Subcutaneous abdominal adipose tissue (tissue), 5 donors: Measurements from ENCODE around the gene TBC1D5.
"Not testable (repeated sequence)": the region's sequence is repeated elsewhere in the genome, so short reads cannot be mapped to it uniquely, and the experiment has no call there.

Experiments used
- H3K27ac ChIP-seq: one replicate; pipeline ENCODE4 v1.7.0; 2013; ENCODE audit warnings: low read depth, mild to moderate bottlenecking, inconsistent platforms, low read length, moderate library complexity
- H3K27me3 ChIP-seq, 5 donors: one replicate each; pipeline ENCODE4 v1.7.0; 2013; ENCODE audit warnings: low read length in 5 of 5, inconsistent platforms in 1 of 5; ENCODE audit not compliant: control insufficient read depth in 5 of 5, insufficient read depth in 4 of 5
- H3K36me3 ChIP-seq, 5 donors: one replicate each; pipeline ENCODE4 v1.7.0; 2013; ENCODE audit warnings: low read length in 5 of 5; ENCODE audit not compliant: control insufficient read depth in 5 of 5, insufficient read depth in 5 of 5
- H3K4me1 ChIP-seq, 5 donors: one replicate each; pipeline ENCODE4 v1.7.0; 2013; ENCODE audit warnings: low read length in 5 of 5, mild to moderate bottlenecking in 3 of 5, moderate library complexity in 1 of 5; ENCODE audit not compliant: control insufficient read depth in 5 of 5, insufficient read depth in 5 of 5
- H3K4me3 ChIP-seq, 5 donors: one replicate each; pipeline ENCODE4 v1.7.0; 2013; ENCODE audit warnings: low read length in 5 of 5, low read depth in 1 of 5
- H3K9ac ChIP-seq, 5 donors: one replicate each; pipeline ENCODE4 v1.7.0; 2013; ENCODE audit warnings: low read length in 5 of 5, mild to moderate bottlenecking in 4 of 5, moderate library complexity in 3 of 5
- H3K9me3 ChIP-seq, 5 donors: one replicate each; pipeline ENCODE4 v1.7.0; 2013; ENCODE audit warnings: low read length in 5 of 5; ENCODE audit not compliant: control insufficient read depth in 5 of 5
- donor health status: healthy.
- donor health status: healthy.
- donor health status: healthy.
- donor health status: healthy.
- donor health status: healthy.

Gene TBC1D5

GRCh38 chr3:17638356-17638755, 104.1 kb downstream of the TBC1D5 start:
- H3K4me1 ChIP-seq, result peaks cover 0 to 10% (median 0%) of the 10 kb centered on the region in 5 donors
- H3K27me3 ChIP-seq, result no peaks in the 10 kb centered on the region
- H3K4me3 ChIP-seq, result no peak overlapping the region
- H3K36me3 ChIP-seq, result no peaks in the 10 kb centered on the region
- H3K27ac ChIP-seq, result no peak overlapping the region
- no peaks in the 10 kb centered on the region for H3K9me3 ChIP-seq
- no peak overlapping the region for H3K9ac ChIP-seq

GRCh38 chr3:17635675-17636074, 106.8 kb downstream of the TBC1D5 start:
- not testable (repeated sequence) for H3K27ac ChIP-seq, H3K27me3 ChIP-seq, H3K9me3 ChIP-seq, H3K9ac ChIP-seq, H3K4me3 ChIP-seq, H3K36me3 ChIP-seq
- H3K4me1 ChIP-seq, result peaks cover 0 to 18% (median 0%) of the 10 kb centered on the region in 5 donors

GRCh38 chr3:17634964-17635363, 107.5 kb downstream of the TBC1D5 start:
- Histone ChIP-seq H3K9me3 (no peaks in the 10 kb centered on the region), H3K9ac (no peak overlapping the region), H3K4me1 (peaks cover 0 to 18% (median 0%) of the 10 kb centered on the region in 5 donors), H3K27ac (no peak overlapping the region), H3K36me3 (no peaks in the 10 kb centered on the region), H3K4me3 (no peak overlapping the region), H3K27me3 (no peaks in the 10 kb centered on the region)

- H3K9me3 ChIP-seq, result no peaks in the 10 kb centered on the region
- peaks cover 0 to 14% (median 0%) of the 10 kb centered on the region in 5 donors for H3K4me1 ChIP-seq
These were observed 108.2 kb downstream of the TBC1D5 start for GRCh38 chr3:17634201-17634600.

GRCh38 chr3:17632401-17633100, 109.9 kb downstream of the TBC1D5 start:
- H3K36me3 ChIP-seq, result no peaks in the 10 kb centered on the region
- H3K4me1 ChIP-seq, result peaks cover 0 to 8% (median 0%) of the 10 kb centered on the region in 5 donors
- H3K9me3 ChIP-seq, result no peaks in the 10 kb centered on the region
- H3K4me3 ChIP-seq, result no peak overlapping the region
- no peak overlapping the region for H3K9ac ChIP-seq
- no peak overlapping the region for H3K27ac ChIP-seq
- H3K27me3 ChIP-seq, result no peaks in the 10 kb centered on the region

More at GRCh38 chr3:17634201-17634600, 108.2 kb downstream of the TBC1D5 start:
- Histone ChIP-seq H3K9ac (no peak overlapping the region), H3K4me3 (no peak overlapping the region), H3K27ac (no peak overlapping the region), H3K27me3 (no peaks in the 10 kb centered on the region), H3K36me3 (no peaks in the 10 kb centered on the region)

- peaks cover 0 to 8% (median 0%) of the 10 kb centered on the region in 5 donors for H3K4me1 ChIP-seq
- H3K27me3 ChIP-seq, result no peaks in the 10 kb centered on the region
- H3K36me3 ChIP-seq, result no peaks in the 10 kb centered on the region
- H3K9ac ChIP-seq, result no peak overlapping the region
- H3K27ac ChIP-seq, result no peak overlapping the region
- no peak overlapping the region for H3K4me3 ChIP-seq
- H3K9me3 ChIP-seq, result no peaks in the 10 kb centered on the region
These were observed 110.8 kb downstream of the TBC1D5 start for GRCh38 chr3:17631609-17632008.

GRCh38 chr3:17629400-17629799, 113.0 kb downstream of the TBC1D5 start:
- Histone ChIP-seq H3K4me1 (peaks cover 0 to 8% (median 0%) of the 10 kb centered on the region in 5 donors), H3K27ac (no peak overlapping the region), H3K27me3 (no peaks in the 10 kb centered on the region), H3K9me3 (no peaks in the 10 kb centered on the region), H3K4me3 (no peak overlapping the region), H3K9ac (no peak overlapping the region), H3K36me3 (no peaks in the 10 kb centered on the region)

- Histone ChIP-seq H3K27ac (no peak overlapping the region), H3K4me1 (no peaks in the 10 kb centered on the region)
These were observed 116.0 kb downstream of the TBC1D5 start for GRCh38 chr3:17626395-17626794.

GRCh38 chr3:17625133-17625532, 117.3 kb downstream of the TBC1D5 start:
- Histone ChIP-seq H3K36me3 (peaks cover 0 to 12% (median 6%) of the 10 kb centered on the region in 5 donors), H3K9me3 (no peaks in the 10 kb centered on the region), H3K9ac (no peak overlapping the region), H3K27me3 (no peaks in the 10 kb centered on the region), H3K27ac (no peak overlapping the region), H3K4me1 (no peaks in the 10 kb centered on the region), H3K4me3 (no peak overlapping the region)

More at GRCh38 chr3:17626395-17626794, 116.0 kb downstream of the TBC1D5 start:
- H3K4me3 ChIP-seq, result no peak overlapping the region
- H3K27me3 ChIP-seq, result no peaks in the 10 kb centered on the region
- no peaks in the 10 kb centered on the region for H3K9me3 ChIP-seq
- no peak overlapping the region for H3K9ac ChIP-seq
- peaks cover 0 to 12% (median 5%) of the 10 kb centered on the region in 5 donors for H3K36me3 ChIP-seq

- Histone ChIP-seq H3K36me3 (peaks cover 2 to 12% (median 8%) of the 10 kb centered on the region in 5 donors), H3K27ac (no peak overlapping the region), H3K27me3 (no peaks in the 10 kb centered on the region), H3K9me3 (no peaks in the 10 kb centered on the region), H3K9ac (no peak overlapping the region), H3K4me1 (no peaks in the 10 kb centered on the region), H3K4me3 (no peak overlapping the region)
These were observed 119.0 kb downstream of the TBC1D5 start for GRCh38 chr3:17623464-17623863.
